AG10803 (cell line): ENCODE measurements around the gene PXK.

Experiments
- DNase-seq: peaks from one replicate; pipeline ENCODE4 v3.0.0; 2010; ENCODE audit warnings: low read depth
- H3K4me3 ChIP-seq: 2 replicates; pipeline ENCODE4 v1.5.1; 2011; ENCODE audit warnings: mild to moderate bottlenecking, low read length, control low read depth
- CTCF ChIP-seq: conservative IDR thresholded peaks from 2 replicates; pipeline ENCODE4 v1.5.1; 2011; ENCODE audit warnings: mild to moderate bottlenecking, low read length, control low read depth, inconsistent platforms

Gene PXK

GRCh38 chr3:58293516-58293915, 39.2 kb upstream of the PXK start:
- no peak for DNase-seq
- TF ChIP-seq CTCF, result no peak
- no peak overlapping the region for H3K4me3 ChIP-seq

- DNase-seq, result no peak
- TF ChIP-seq CTCF, result no peak
- H3K4me3 ChIP-seq, result no peak overlapping the region
Observed at GRCh38 chr3:58296269-58296668, 36.4 kb upstream of the PXK start.

GRCh38 chr3:58296843-58297242, 35.8 kb upstream of the PXK start:
- TF ChIP-seq CTCF, result no peak
- DNase-seq, result no peak
- H3K4me3 ChIP-seq, result no peak overlapping the region

GRCh38 chr3:58298190-58298589, 34.5 kb upstream of the PXK start:
- no peak for TF ChIP-seq CTCF
- no peak overlapping the region for H3K4me3 ChIP-seq

GRCh38 chr3:58299075-58299474, 33.6 kb upstream of the PXK start:
- no peak for TF ChIP-seq CTCF
- H3K4me3 ChIP-seq, result no peak overlapping the region
- no peak for DNase-seq

More at GRCh38 chr3:58298190-58298589, 34.5 kb upstream of the PXK start:
- no peak for DNase-seq

- peak; percentile 73 for TF ChIP-seq CTCF
- H3K4me3 ChIP-seq, result no peak overlapping the region
- peak; percentile 68 for DNase-seq
Observed at GRCh38 chr3:58299839-58300516, 32.7 kb upstream of the PXK start.

GRCh38 chr3:58305882-58306711, 26.6 kb upstream of the PXK start, which contains the start of the genes HTD2 and RPP14:
TSS of gene HTD2 (plus strand) at chr3:58306520. CDS start at chr3:58317614, 11,094 bp downstream.
TSS of gene RPP14 (plus strand) at chr3:58306245. CDS start at chr3:58310330, 4,085 bp downstream.
- peak; percentile 97 for DNase-seq
- H3K4me3 ChIP-seq, result peak within 1 kb of the TSS; percentile 68
- TF ChIP-seq CTCF, result peak; percentile 89
